ENCODE data around the gene SLC7A7.
A peak's percentile ranks its signal among the peaks of the same experiment; 100 is the strongest.
"Not testable (repeated sequence)": the region's sequence is repeated elsewhere in the genome, so short reads cannot be mapped to it uniquely, and the experiment has no call there.

The SLC7A7 gene

GRCh38 chr14:22837114-22837749 lies 22.0 kb upstream of the SLC7A7 start:
- FAIRE-seq (no peak), DNase-seq (ENCODE audit: insufficient read length, low spot score) (no peak)
- no peak for TF ChIP-seq CTCF (IDR thresholded peaks at IDR 0.05; ENCODE audit: insufficient read depth, missing control alignments)

- DNase-seq (ENCODE audit: insufficient read length, low spot score) (no peak), FAIRE-seq (no peak)
- no peak for TF ChIP-seq CTCF (IDR thresholded peaks at IDR 0.05; ENCODE audit: insufficient read depth, missing control alignments)
Measured at GRCh38 chr14:22836301-22837113, 21.3 kb upstream of the SLC7A7 start, which contains the start of gene MMP14. Gene MMP14, plus strand, starts transcription at chr14:22836585. Its CDS starts 233 bp downstream, at chr14:22836818.

GRCh38 chr14:22835505-22835904 lies 20.3 kb upstream of the SLC7A7 start:
- no peak for TF ChIP-seq CTCF (IDR thresholded peaks at IDR 0.05; ENCODE audit: insufficient read depth, missing control alignments)
- DNase-seq (ENCODE audit: insufficient read length, low spot score) (no peak), FAIRE-seq (no peak)

GRCh38 chr14:22830443-22831010 lies 15.3 kb upstream of the SLC7A7 start:
- DNase-seq (ENCODE audit: insufficient read length, low spot score), result no peak
- FAIRE-seq, result no peak
- no peak for TF ChIP-seq CTCF (IDR thresholded peaks at IDR 0.05; ENCODE audit: insufficient read depth, missing control alignments)

- TF ChIP-seq CTCF (IDR thresholded peaks at IDR 0.05; ENCODE audit: insufficient read depth, missing control alignments), result no peak
- DNase-seq (ENCODE audit: insufficient read length, low spot score) (peak; percentile 71), FAIRE-seq (no peak)
Measured at GRCh38 chr14:22829661-22830442, 14.6 kb upstream of the SLC7A7 start, which contains the start of gene MRPL52. Gene MRPL52, plus strand, starts transcription at chr14:22829887. Its CDS starts 26 bp downstream, at chr14:22829913.

GRCh38 chr14:22829076-22829660 lies 13.9 kb upstream of the SLC7A7 start:
- DNase-seq (ENCODE audit: insufficient read length, low spot score); FAIRE-seq: not testable (repeated sequence)

All from D721Med (cell line).